Measurements from ENCODE around the gene SLC25A41. TPM values are rescaled to one million over a fixed set of nuclear protein-coding genes. Genes with fewer than 3 reads are reported as not detected.

The SLC25A41 gene
- total and polyA plus RNA-seq, 9 of the 15 experiments (the other 6 are each of a cell fraction or from before 2014, with no cell fraction given) = 0.08 to 4.2 (median 1.6) TPM

DNA sequence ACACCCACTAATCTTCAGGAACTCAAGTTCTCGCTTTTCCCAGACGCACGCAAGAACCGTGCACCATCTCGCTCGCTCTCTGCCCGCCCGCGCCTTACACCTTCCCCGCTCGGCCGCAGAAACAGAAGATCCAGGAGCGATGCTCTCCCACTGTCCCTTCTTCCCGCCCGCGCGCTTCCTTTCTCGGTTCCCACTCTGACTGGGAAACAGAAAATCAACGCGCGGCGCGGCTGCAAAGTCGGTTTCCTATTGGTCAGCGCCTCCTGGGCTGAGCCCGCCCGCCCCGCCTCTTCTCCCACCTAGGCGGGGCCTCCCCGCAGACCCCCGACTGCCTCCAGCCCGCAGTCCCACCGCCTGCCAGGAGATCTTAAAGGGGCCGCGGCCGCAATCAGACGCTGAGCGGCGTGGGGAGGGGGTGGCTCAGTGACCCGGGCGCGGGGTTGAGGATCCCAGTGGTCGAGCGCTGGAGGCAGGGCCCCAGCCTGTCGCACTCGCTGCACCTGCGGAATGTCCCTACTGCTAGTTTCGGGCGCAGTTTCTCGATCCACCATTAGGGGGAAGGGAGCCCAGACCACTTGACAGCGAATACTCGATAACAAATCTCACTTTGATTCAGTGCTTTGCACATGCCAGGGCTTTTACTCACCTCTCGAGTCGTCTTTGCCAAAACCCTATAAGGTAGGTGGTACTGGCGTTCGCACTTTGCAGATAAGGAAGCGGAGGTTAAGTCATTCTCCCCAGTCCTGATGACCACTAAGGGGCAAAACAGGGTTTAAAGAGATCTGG, 26.7 kb upstream of the SLC25A41 start (continued):
- TF ChIP-seq, protein P1, sequence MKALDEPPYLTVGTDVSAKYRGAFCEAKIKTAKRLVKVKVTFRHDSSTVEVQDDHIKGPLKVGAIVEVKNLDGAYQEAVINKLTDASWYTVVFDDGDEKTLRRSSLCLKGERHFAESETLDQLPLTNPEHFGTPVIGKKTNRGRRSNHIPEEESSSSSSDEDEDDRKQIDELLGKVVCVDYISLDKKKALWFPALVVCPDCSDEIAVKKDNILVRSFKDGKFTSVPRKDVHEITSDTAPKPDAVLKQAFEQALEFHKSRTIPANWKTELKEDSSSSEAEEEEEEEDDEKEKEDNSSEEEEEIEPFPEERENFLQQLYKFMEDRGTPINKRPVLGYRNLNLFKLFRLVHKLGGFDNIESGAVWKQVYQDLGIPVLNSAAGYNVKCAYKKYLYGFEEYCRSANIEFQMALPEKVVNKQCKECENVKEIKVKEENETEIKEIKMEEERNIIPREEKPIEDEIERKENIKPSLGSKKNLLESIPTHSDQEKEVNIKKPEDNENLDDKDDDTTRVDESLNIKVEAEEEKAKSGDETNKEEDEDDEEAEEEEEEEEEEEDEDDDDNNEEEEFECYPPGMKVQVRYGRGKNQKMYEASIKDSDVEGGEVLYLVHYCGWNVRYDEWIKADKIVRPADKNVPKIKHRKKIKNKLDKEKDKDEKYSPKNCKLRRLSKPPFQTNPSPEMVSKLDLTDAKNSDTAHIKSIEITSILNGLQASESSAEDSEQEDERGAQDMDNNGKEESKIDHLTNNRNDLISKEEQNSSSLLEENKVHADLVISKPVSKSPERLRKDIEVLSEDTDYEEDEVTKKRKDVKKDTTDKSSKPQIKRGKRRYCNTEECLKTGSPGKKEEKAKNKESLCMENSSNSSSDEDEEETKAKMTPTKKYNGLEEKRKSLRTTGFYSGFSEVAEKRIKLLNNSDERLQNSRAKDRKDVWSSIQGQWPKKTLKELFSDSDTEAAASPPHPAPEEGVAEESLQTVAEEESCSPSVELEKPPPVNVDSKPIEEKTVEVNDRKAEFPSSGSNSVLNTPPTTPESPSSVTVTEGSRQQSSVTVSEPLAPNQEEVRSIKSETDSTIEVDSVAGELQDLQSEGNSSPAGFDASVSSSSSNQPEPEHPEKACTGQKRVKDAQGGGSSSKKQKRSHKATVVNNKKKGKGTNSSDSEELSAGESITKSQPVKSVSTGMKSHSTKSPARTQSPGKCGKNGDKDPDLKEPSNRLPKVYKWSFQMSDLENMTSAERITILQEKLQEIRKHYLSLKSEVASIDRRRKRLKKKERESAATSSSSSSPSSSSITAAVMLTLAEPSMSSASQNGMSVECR (CRISPR knock-in tag; IDR thresholded peaks at IDR 0.05) = peak; percentile 68
- TF ChIP-seq RBM25 (IDR thresholded peaks at IDR 0.05; ENCODE audit: low read depth, low read length, severe bottlenecking) = no peak
- TF ChIP-seq, protein P2, sequence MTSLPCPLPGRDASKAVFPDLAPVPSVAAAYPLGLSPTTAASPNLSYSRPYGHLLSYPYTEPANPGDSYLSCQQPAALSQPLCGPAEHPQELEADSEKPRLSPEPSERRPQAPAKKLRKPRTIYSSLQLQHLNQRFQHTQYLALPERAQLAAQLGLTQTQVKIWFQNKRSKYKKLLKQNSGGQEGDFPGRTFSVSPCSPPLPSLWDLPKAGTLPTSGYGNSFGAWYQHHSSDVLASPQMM (CRISPR knock-in tag; IDR thresholded peaks at IDR 0.05) = no peak
- 0 out of 2 replicates have a peak, but pooled peaks have one; percentile 7 for TF ChIP-seq RAD51 (IDR thresholded peaks at IDR 0.05; ENCODE audit: borderline replicate concordance, low read depth)
- no peak for TF ChIP-seq FOXA1 (IDR thresholded peaks at IDR 0.05; ENCODE audit: borderline replicate concordance)
- no peak for TF ChIP-seq SOX6 (IDR thresholded peaks at IDR 0.05)
- TF ChIP-seq GTF2A2 (tag; IDR thresholded peaks at IDR 0.05) = no peak
- TF ChIP-seq ETV5 (CRISPR knock-in tag; IDR thresholded peaks at IDR 0.05; ENCODE audit: low read depth) = peak; percentile 20; the same call in 1 of the 2 replicates
- no peak for TF ChIP-seq DACH1 (IDR thresholded peaks at IDR 0.05; ENCODE audit: partially characterized antibody)
- TF ChIP-seq, protein P3, sequence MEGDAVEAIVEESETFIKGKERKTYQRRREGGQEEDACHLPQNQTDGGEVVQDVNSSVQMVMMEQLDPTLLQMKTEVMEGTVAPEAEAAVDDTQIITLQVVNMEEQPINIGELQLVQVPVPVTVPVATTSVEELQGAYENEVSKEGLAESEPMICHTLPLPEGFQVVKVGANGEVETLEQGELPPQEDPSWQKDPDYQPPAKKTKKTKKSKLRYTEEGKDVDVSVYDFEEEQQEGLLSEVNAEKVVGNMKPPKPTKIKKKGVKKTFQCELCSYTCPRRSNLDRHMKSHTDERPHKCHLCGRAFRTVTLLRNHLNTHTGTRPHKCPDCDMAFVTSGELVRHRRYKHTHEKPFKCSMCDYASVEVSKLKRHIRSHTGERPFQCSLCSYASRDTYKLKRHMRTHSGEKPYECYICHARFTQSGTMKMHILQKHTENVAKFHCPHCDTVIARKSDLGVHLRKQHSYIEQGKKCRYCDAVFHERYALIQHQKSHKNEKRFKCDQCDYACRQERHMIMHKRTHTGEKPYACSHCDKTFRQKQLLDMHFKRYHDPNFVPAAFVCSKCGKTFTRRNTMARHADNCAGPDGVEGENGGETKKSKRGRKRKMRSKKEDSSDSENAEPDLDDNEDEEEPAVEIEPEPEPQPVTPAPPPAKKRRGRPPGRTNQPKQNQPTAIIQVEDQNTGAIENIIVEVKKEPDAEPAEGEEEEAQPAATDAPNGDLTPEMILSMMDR (IDR thresholded peaks at IDR 0.05 in 2 of 3, conservative IDR thresholded peaks at IDR 0.05 in 1 of 3; ENCODE audit: insufficient read depth in 2 of 3, low read depth in 1 of 3, low read length in 3 of 3) = peak; percentile 63 to 82 (median 75)
- peak; percentile 30 for TF ChIP-seq ATF7 (IDR thresholded peaks at IDR 0.05)
- TF ChIP-seq RBBP5 (IDR thresholded peaks at IDR 0.05; ENCODE audit: borderline replicate concordance, insufficient read depth, low read length, poor library complexity, severe bottlenecking) = no peak
- TF ChIP-seq RB1 (IDR thresholded peaks at IDR 0.05; ENCODE audit: low read depth) = peak; percentile 79
- TF ChIP-seq, protein P4, sequence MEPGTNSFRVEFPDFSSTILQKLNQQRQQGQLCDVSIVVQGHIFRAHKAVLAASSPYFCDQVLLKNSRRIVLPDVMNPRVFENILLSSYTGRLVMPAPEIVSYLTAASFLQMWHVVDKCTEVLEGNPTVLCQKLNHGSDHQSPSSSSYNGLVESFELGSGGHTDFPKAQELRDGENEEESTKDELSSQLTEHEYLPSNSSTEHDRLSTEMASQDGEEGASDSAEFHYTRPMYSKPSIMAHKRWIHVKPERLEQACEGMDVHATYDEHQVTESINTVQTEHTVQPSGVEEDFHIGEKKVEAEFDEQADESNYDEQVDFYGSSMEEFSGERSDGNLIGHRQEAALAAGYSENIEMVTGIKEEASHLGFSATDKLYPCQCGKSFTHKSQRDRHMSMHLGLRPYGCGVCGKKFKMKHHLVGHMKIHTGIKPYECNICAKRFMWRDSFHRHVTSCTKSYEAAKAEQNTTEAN (CRISPR knock-in tag; IDR thresholded peaks at IDR 0.05) = no peak
